HG02678 (cell line): ENCODE measurements around the gene SLC25A6.
"Not testable (repeated sequence)": the region's sequence is repeated elsewhere in the genome, so short reads cannot be mapped to it uniquely, and the experiment has no call there.

Experiments used
- ATAC-seq: cut with Tn5 transposase; IDR thresholded peaks from one replicate; pipeline ENCODE4 v1.9.1; 2021; ENCODE audit warnings: mild to moderate bottlenecking, moderate library complexity; ENCODE audit not compliant: unreplicated experiment

The SLC25A6 gene

GRCh38 chrX:1355131-1356046 is 36.5 kb downstream of the SLC25A6 start:
- ATAC-seq: no peak

- no peak for ATAC-seq
These were observed 37.6 kb downstream of the SLC25A6 start for GRCh38 chrX:1354036-1355019.

GRCh38 chrX:1351981-1352714 is 39.8 kb downstream of the SLC25A6 start:
- ATAC-seq: no peak

- ATAC-seq: not testable (repeated sequence)
These were observed 42.3 kb downstream of the SLC25A6 start for GRCh38 chrX:1349606-1350005.

GRCh38 chrX:1341545-1342184 is 50.2 kb downstream of the SLC25A6 start:
- no peak for ATAC-seq

GRCh38 chrX:1336948-1337779 is 54.7 kb downstream of the SLC25A6 start:
- peak; percentile 35 for ATAC-seq

GRCh38 chrX:1336331-1336943 is 55.5 kb downstream of the SLC25A6 start, which contains the start of gene IL3RA:
IL3RA (plus strand) TSS chrX:1336785; CDS start chrX:1341766, 4,981 bp downstream.
- ATAC-seq: peak; percentile 64
